Panc1 (cell line): Measurements from ENCODE around the gene URAD. TPM values are rescaled to one million over a fixed set of nuclear protein-coding genes. Genes with fewer than 3 reads are reported as not detected.

Source experiments
- ATAC-seq: fragments of 200-7000 bp; cut with Tn5 transposase; 2 replicates; pipeline ENCODE4 v1.9.1; 2020; ENCODE audit warnings: mild to moderate bottlenecking, moderate library complexity
- BruUV-seq: library from RNA; stranded (reverse); fragments of 400-500 nt; replicated peaks from 2 replicates; lab custom pipeline; 2021; lab: Mats Ljungman, UMichigan
- CTCF ChIA-PET: fragments of 300-600 bp; sonication (Branson Sonifier 250); formaldehyde crosslinking; loops from one replicate; lab custom pipeline; 2022; ENCODE audit warnings: antibody characterized with exemption; lab: Charles Lee
- POLR2A ChIA-PET: fragments of 300-600 bp; sonication (Branson Sonifier 250); formaldehyde crosslinking; loops from one replicate; lab custom pipeline; 2022; ENCODE audit warnings: antibody characterized with exemption; lab: Charles Lee
- DNase-seq: peaks from one replicate; pipeline ENCODE4 v3.0.0-alpha.2; 2010; ENCODE audit warnings: low read depth, low spot score
- H3K27ac ChIP-seq: 2 replicates; pipeline ENCODE4 v1.5.1; 2011; ENCODE audit warnings: mild to moderate bottlenecking, low read length, inconsistent platforms
- H3K27me3 ChIP-seq: fragments of 200-500 bp; sonication (Bioruptor generic); 2 replicates; pipeline ENCODE4 v1.6.0; 2014; ENCODE audit warnings: low read length, inconsistent platforms; ENCODE audit not compliant: control insufficient read depth, insufficient read depth
- H3K36me3 ChIP-seq: fragments of 200-500 bp; sonication (Bioruptor generic); 2 replicates; pipeline ENCODE4 v1.5.1; 2014; ENCODE audit warnings: inconsistent platforms, mild to moderate bottlenecking, low read length, moderate library complexity; ENCODE audit not compliant: control insufficient read depth, insufficient read depth
- H3K4me1 ChIP-seq: 2 replicates; pipeline ENCODE4 v1.5.1; 2011; ENCODE audit warnings: inconsistent platforms, mild to moderate bottlenecking, low read length, moderate library complexity; ENCODE audit not compliant: control insufficient read depth, insufficient read depth
- H3K4me3 ChIP-seq, 2 experiments: 2 replicates each; pipeline ENCODE4 v1.5.1; 2011 to 2012; ENCODE audit warnings: low read depth in 2 of 2, low read length in 2 of 2, mild to moderate bottlenecking in 2 of 2, inconsistent platforms in 1 of 2, moderate library complexity in 1 of 2
- H3K9me3 ChIP-seq: fragments of 200-500 bp; sonication (Bioruptor generic); 2 replicates; pipeline ENCODE4 v1.5.1; 2014; ENCODE audit warnings: low read depth, mild to moderate bottlenecking, inconsistent platforms, low read length, moderate library complexity; ENCODE audit not compliant: control insufficient read depth, insufficient read depth
- POLR2AphosphoS5 ChIP-seq: IDR thresholded peaks from 2 replicates; pipeline ENCODE4 v1.6.1; 2012; ENCODE audit warnings: mild to moderate bottlenecking, low read depth, low read length, moderate library complexity
- SIN3A ChIP-seq: IDR thresholded peaks from 2 replicates; pipeline ENCODE4 v1.6.1; 2012; ENCODE audit warnings: low read depth, mild to moderate bottlenecking, low read length, moderate library complexity, borderline replicate concordance; ENCODE audit not compliant: insufficient read depth
- TCF7L2 ChIP-seq: IDR thresholded peaks from 2 replicates; pipeline ENCODE4 v1.6.1; 2011; ENCODE audit warnings: mild to moderate bottlenecking, low read depth, low read length, inconsistent platforms
- in situ Hi-C: cut with HindIII; loops from 2 replicates; pipeline ENCODE4 v1.10.0; 2016; ENCODE audit warnings: low sequenced_read_pairs, low pct_unique_long_range_greater_than_20kb
- intact Hi-C: fragments of 100-400 bp; cut with micrococcal nuclease; formaldehyde crosslinking; loops from one replicate; pipeline ENCODE4 v1.10.0; 2022; ENCODE audit not compliant: unreplicated experiment
- total RNA-seq: library from RNA; stranded (reverse); gene quantifications from one replicate; pipeline ENCODE4 v1.2.1, GENCODE V29; 2021; ENCODE audit not compliant: unreplicated experiment
- TF ChIP-seq, protein P1 (sequence below), 2 experiments: IDR thresholded peaks; 2 replicates each; pipeline ENCODE4 v1.6.1; 2011 to 2012; ENCODE audit warnings: low read depth in 2 of 2, control low read depth in 1 of 2, low read length in 1 of 2, mild to moderate bottlenecking in 1 of 2, moderate library complexity in 1 of 2; ENCODE audit not compliant: insufficient read depth in 1 of 2
- TF ChIP-seq, protein P2 (sequence below): fragments of 450-650 bp; IDR thresholded peaks from 2 replicates; pipeline ENCODE4 v1.5.1; 2017; ENCODE audit warnings: mild to moderate bottlenecking

Gene URAD
- total RNA-seq, 1 experiment from 2014 or later: not detected

DNA sequence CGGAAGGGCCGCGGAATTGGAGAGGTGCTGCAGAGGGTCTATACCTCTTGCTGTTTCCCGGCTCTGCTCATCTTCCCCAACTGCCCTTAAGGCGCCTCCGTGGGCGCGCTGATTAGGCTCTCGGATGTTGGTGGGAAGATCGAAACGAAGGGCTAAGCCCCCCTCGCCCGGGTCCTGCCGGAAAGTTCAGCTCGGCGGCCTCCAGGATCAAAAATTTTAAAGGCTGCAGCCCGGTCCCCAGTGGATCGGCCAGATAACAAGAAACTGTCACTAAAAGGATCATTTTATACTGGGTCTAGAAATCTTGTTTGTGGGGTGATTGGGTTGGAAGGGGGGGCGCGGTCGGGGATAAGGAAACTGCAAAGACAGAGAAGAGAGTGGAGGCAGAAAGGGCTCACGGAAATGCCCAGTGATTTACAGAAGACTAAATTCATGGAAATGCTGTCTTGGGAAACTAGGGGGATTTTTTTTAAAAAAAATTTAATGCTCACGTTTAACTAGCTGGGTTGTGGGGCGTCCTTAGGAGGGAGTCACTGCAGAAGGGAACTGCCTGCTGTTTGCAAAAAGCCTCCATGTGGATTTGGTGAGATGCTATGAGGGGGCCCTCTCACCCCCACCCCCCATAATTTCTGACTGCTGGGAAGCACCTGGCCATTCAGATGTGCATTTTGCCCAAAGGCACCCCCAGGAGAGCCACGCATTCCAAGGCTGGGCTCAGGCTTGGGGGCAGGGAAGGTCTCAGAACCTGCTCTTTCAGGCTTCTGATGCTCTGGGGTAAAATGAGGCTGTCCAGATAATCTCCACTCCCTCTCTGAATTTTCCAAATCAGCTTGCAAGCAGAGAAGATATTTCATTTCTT is 27.0 kb downstream of the URAD start:
- ATAC-seq (no peak), DNase-seq (no peak)
- peak overlapping the region; percentile 40 to 60 for H3K4me3 ChIP-seq
- TF ChIP-seq POLR2AphosphoS5 (no peak), TCF7L2 (no peak), SIN3A (no peak)
- TF ChIP-seq, protein P1, sequence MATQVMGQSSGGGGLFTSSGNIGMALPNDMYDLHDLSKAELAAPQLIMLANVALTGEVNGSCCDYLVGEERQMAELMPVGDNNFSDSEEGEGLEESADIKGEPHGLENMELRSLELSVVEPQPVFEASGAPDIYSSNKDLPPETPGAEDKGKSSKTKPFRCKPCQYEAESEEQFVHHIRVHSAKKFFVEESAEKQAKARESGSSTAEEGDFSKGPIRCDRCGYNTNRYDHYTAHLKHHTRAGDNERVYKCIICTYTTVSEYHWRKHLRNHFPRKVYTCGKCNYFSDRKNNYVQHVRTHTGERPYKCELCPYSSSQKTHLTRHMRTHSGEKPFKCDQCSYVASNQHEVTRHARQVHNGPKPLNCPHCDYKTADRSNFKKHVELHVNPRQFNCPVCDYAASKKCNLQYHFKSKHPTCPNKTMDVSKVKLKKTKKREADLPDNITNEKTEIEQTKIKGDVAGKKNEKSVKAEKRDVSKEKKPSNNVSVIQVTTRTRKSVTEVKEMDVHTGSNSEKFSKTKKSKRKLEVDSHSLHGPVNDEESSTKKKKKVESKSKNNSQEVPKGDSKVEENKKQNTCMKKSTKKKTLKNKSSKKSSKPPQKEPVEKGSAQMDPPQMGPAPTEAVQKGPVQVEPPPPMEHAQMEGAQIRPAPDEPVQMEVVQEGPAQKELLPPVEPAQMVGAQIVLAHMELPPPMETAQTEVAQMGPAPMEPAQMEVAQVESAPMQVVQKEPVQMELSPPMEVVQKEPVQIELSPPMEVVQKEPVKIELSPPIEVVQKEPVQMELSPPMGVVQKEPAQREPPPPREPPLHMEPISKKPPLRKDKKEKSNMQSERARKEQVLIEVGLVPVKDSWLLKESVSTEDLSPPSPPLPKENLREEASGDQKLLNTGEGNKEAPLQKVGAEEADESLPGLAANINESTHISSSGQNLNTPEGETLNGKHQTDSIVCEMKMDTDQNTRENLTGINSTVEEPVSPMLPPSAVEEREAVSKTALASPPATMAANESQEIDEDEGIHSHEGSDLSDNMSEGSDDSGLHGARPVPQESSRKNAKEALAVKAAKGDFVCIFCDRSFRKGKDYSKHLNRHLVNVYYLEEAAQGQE (IDR thresholded peaks at IDR 0.05; ENCODE audit: insufficient read depth in 1 of 2, low read depth in 2 of 2, low read length in 1 of 2): no peak
- TF ChIP-seq, protein P2, sequence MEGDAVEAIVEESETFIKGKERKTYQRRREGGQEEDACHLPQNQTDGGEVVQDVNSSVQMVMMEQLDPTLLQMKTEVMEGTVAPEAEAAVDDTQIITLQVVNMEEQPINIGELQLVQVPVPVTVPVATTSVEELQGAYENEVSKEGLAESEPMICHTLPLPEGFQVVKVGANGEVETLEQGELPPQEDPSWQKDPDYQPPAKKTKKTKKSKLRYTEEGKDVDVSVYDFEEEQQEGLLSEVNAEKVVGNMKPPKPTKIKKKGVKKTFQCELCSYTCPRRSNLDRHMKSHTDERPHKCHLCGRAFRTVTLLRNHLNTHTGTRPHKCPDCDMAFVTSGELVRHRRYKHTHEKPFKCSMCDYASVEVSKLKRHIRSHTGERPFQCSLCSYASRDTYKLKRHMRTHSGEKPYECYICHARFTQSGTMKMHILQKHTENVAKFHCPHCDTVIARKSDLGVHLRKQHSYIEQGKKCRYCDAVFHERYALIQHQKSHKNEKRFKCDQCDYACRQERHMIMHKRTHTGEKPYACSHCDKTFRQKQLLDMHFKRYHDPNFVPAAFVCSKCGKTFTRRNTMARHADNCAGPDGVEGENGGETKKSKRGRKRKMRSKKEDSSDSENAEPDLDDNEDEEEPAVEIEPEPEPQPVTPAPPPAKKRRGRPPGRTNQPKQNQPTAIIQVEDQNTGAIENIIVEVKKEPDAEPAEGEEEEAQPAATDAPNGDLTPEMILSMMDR: no peak
- H3K27me3 ChIP-seq: no peaks in the 10 kb centered on the region
- BruUV-seq: no TSS peak
- H3K27ac ChIP-seq: peak overlapping the region; percentile 34; the same call in 1 of the 2 replicates
- no peaks in the 10 kb centered on the region for H3K9me3 ChIP-seq
- no peaks in the 10 kb centered on the region for H3K36me3 ChIP-seq
- ChIA-PET CTCF (interaction anchor here (0.8 to 1.7 kb wide), 3 partner anchors 9 to 1015 kb away, joined by 3 to 10 read pairs (median 3); no protein-coding TSS in a partner anchor), POLR2A (no interaction called here)
- in situ Hi-C loops: loop anchor here (25.0 kb wide), 1 partner anchor 124 kb away; no protein-coding TSS in a partner anchor
- peaks cover 31% of the 10 kb centered on the region for H3K4me1 ChIP-seq
- intact Hi-C loops: no loop called here

DNA sequence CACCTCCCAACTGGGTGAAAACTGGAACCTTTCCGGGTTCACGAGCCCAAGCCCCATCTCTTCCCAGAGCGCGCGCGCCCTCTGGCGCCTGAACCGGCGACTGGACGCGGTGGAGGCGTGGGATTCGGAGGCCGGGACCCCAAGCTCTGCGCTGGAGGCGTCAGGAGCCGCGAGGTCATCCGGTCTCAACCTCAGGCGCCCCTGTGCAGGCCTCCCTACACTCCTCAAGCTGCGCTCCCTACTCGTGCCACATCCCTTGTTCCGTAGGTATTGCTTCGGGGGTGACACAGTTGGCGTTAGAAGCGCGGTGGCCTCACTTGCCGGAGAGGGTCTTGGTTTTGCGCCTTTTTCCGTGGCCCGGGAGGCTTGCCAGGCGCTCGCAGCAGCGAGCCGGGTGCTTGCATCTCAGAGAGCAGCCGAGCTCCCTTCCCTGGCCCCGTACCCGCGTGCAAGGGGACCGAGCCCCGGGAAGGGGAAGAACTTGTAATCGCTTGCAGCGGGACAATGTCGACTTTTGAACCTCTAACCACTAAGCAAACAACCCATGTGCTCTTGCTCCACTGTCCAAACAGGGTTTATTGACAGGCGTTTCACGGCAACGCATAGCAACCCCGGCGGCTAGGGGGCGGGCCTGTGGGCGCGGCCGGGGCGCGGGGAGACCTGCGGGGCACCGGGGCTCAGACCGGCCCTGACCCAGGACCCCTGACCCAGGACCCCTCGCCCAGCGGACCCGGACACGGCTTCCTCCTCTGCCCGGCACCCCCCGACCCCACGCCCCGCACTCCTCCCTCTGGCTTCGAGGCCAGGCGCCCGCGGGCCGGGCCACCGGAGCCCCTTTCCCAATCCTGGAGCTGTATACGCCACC is 27.9 kb downstream of the URAD start:
- TF ChIP-seq, protein P2: peak; percentile 83
- TF ChIP-seq POLR2AphosphoS5 (no peak; the same call in 1 of the 2 replicates), SIN3A (no peak), TCF7L2 (0 out of 2 replicates have a peak, but pooled peaks have one; percentile 35)
- TF ChIP-seq, protein P1 (IDR thresholded peaks at IDR 0.05; ENCODE audit: insufficient read depth in 1 of 2, low read depth in 2 of 2, low read length in 1 of 2): no peak
- Histone ChIP-seq H3K36me3 (no peaks in the 10 kb centered on the region), H3K27ac (peak overlapping the region; percentile 63; the same call in 1 of the 2 replicates), H3K9me3 (no peaks in the 10 kb centered on the region), H3K27me3 (no peaks in the 10 kb centered on the region), H3K4me1 (peaks cover 31% of the 10 kb centered on the region), H3K4me3 (peak overlapping the region; percentile 40 to 60)
- ChIA-PET CTCF (interaction anchor here (0.6 to 1.7 kb wide), 3 partner anchors 9 to 756 kb away, joined by 3 to 10 read pairs (median 9); no protein-coding TSS in a partner anchor), POLR2A (no interaction called here)
- no peak for DNase-seq
- intact Hi-C loops (no loop called here), in situ Hi-C loops (loop anchor here (25.0 kb wide), 1 partner anchor 123 kb away; no protein-coding TSS in a partner anchor)
- no TSS peak for BruUV-seq
- peak; percentile 90 for ATAC-seq
